GM13977 (cell line): ENCODE data around the gene C1orf159.

ENCODE experiments used
- DNase-seq: peaks from one replicate; pipeline ENCODE4 v3.0.0; 2012; ENCODE audit warnings: low spot score
- in situ Hi-C: fragments of 300-500 bp; cut with MboI; formaldehyde crosslinking; loops from one replicate; pipeline ENCODE4 v1.12.0; 2022; ENCODE audit warnings: low sequenced_read_pairs, low pct_unique_long_range_greater_than_20kb, mixed read lengths, inconsistent platforms; ENCODE audit not compliant: unreplicated experiment
- TF ChIP-seq, protein P1 (sequence below): IDR thresholded peaks from 2 replicates; pipeline ENCODE4 v1.5.1; 2012; ENCODE audit warnings: mild to moderate bottlenecking, control low read depth; ENCODE audit not compliant: insufficient read depth; ENCODE audit errors: extremely low read depth, missing control alignments

C1orf159 gene

GRCh38 chr1:1042835-1043234, 73.1 kb downstream of the C1orf159 start:
- no peak for DNase-seq
- in situ Hi-C loops = no loop called here
- TF ChIP-seq, protein P1, sequence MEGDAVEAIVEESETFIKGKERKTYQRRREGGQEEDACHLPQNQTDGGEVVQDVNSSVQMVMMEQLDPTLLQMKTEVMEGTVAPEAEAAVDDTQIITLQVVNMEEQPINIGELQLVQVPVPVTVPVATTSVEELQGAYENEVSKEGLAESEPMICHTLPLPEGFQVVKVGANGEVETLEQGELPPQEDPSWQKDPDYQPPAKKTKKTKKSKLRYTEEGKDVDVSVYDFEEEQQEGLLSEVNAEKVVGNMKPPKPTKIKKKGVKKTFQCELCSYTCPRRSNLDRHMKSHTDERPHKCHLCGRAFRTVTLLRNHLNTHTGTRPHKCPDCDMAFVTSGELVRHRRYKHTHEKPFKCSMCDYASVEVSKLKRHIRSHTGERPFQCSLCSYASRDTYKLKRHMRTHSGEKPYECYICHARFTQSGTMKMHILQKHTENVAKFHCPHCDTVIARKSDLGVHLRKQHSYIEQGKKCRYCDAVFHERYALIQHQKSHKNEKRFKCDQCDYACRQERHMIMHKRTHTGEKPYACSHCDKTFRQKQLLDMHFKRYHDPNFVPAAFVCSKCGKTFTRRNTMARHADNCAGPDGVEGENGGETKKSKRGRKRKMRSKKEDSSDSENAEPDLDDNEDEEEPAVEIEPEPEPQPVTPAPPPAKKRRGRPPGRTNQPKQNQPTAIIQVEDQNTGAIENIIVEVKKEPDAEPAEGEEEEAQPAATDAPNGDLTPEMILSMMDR = no peak

- TF ChIP-seq, protein P1 = no peak
- in situ Hi-C loops = no loop called here
Observed at GRCh38 chr1:1041873-1042272, 74.0 kb downstream of the C1orf159 start.

GRCh38 chr1:1041092-1041523, 74.8 kb downstream of the C1orf159 start:
- TF ChIP-seq, protein P1 = no peak
- in situ Hi-C loops = no loop called here
- no peak for DNase-seq

More at GRCh38 chr1:1041873-1042272, 74.0 kb downstream of the C1orf159 start:
- no peak for DNase-seq

DNA sequence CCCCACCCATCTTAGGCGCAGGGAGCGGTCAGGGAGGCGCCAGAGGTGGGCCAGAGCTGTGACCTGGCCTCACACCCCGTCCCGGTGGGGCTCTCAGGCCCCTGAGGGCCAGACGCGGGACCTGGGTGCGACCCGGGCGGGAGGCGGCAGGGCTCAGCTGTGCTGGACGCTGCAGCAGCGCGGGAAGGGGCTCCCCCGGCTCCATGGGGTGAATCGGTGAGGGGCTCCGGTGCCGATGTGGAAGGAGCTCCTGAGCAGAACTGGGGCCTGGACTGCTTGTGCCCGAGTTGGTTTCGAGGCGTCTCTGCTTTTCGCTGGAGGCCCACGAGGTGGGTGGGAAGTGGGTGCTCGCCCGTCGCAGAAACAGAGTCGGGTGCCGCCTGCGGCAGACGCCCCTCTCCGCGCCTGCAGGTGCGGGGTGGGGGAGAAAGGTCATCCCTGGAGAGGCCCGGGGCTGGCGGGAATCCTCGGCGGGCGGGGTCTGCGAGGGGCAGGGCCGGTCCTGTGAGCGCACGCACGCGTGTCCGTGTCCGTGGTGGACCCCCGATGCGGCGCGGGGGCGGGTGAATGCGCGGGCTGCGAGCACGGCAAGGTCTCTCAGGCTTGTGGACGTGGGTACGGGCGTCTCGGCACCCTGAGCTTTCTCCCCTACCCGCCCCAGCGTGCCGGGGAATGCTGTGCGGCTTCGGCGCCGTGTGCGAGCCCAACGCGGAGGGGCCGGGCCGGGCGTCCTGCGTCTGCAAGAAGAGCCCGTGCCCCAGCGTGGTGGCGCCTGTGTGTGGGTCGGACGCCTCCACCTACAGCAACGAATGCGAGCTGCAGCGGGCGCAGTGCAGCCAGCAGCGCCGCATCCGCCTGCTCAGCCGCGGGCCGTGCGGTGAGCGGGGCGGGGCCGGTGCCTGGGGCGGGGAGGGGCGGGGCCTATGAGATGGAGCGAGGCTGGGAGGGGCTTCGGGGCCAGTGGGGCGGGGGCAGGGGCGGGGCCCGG, 75.6 kb downstream of the C1orf159 start:
- TF ChIP-seq, protein P1 = peak; percentile 1
- peak; percentile 99 for DNase-seq
- in situ Hi-C loops = no loop called here

DNA sequence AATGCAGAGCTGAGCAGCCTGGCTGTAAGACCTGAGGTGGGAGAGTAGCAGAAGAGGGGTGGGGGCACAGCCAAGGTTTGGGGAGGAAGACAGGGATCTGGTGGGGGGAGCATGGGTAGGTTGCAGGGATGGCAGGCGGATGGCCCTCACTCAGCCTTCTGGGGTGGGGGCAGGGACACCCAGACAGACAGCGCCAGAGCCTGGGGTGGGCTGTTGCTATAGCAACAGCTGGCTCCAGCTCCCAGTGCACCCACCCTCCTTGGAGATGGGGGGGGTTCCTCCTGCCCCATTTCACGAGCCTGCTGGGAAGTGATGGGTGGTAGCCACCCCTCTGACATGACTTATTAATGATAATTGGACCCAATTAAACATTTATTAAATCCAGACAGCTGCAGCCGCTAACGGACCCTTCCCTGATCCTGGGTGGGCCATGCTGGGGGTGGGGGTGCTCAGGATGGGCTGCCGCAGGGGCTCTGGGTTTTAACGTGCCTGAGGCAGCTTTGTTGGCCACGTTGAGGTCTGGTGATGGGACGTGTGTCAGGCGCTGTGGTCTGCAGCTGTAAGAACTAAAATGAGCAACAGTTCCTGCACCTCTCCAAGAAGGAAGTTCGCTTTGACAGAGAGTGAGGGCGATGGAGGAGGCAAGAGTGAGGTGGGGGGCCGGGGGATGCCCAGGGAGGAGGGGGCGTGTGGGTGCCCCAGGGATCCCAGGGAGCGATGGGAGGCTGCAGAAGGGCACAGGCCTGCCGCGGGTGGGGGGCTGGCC, 76.6 kb downstream of the C1orf159 start:
- in situ Hi-C loops = no loop called here
- TF ChIP-seq, protein P1 = no peak
- DNase-seq = peak; percentile 62

GRCh38 chr1:1038694-1039093, 77.2 kb downstream of the C1orf159 start:
- TF ChIP-seq, protein P1 = no peak
- DNase-seq = peak; percentile 81
- in situ Hi-C loops = no loop called here
